B cell (primary cell): ENCODE data around the gene SLCO3A1. TPM values are rescaled to one million over a fixed set of nuclear protein-coding genes. Genes with fewer than 3 reads are reported as not detected.

Experiments
- ATAC-seq: fragments of 200-7000 bp; cut with Tn5 transposase; one replicate; pipeline ENCODE4 v1.10.0; 2021; ENCODE audit warnings: low read depth, mild to moderate bottlenecking, moderate number of reproducible peaks, moderate library complexity
- CTCF ChIA-PET: fragments of 350-600 bp; sonication (Branson Sonifier 250); formaldehyde crosslinking; loops from one replicate; lab custom pipeline; 2021; ENCODE audit warnings: antibody characterized with exemption, inconsistent platforms; lab: Charles Lee
- POLR2A ChIA-PET: fragments of 350-600 bp; sonication (Branson Sonifier 250); formaldehyde crosslinking; loops from one replicate; lab custom pipeline; 2021; ENCODE audit warnings: antibody characterized with exemption; lab: Charles Lee
- DNase-seq: peaks from one replicate; pipeline ENCODE4 v3.0.0; 2013
- H2AFZ ChIP-seq: 2 replicates; pipeline ENCODE4 v1.6.1; 2012; ENCODE audit warnings: mild to moderate bottlenecking, low read depth, low read length; ENCODE audit not compliant: insufficient read depth, poor library complexity, severe bottlenecking
- H3K27ac ChIP-seq, 2 donors: 1 replicate in 1 of 2; 2 replicates in 1 of 2; pipeline ENCODE4 v1.5.1; 2012 to 2013; ENCODE audit warnings: low read length in 2 of 2, mild to moderate bottlenecking in 2 of 2, moderate library complexity in 1 of 2
- H3K27me3 ChIP-seq, 4 experiments: fragments of 200-600 bp in 1 of 4; sonication (generic) in 1 of 4; replicated peaks in 1 of 4; 1 replicate in 2 of 4; 2 replicates in 2 of 4; pipeline versions ENCODE4 v1.6.1 to v1.7.0; 2013 to 2016; ENCODE audit warnings: low read length in 3 of 4, mild to moderate bottlenecking in 2 of 4, mixed read lengths in 1 of 4, moderate library complexity in 1 of 4; ENCODE audit not compliant: insufficient read depth in 4 of 4, control insufficient read depth in 3 of 4; ENCODE audit errors: control extremely low read depth in 1 of 4
- H3K36me3 ChIP-seq, 2 experiments: replicated peaks in 1 of 2; 1 replicate in 1 of 2; 2 replicates in 1 of 2; pipeline versions ENCODE4 v1.6.1 to v1.7.1; 2013; ENCODE audit warnings: low read length in 1 of 2; ENCODE audit not compliant: insufficient read depth in 2 of 2, control insufficient read depth in 1 of 2; ENCODE audit errors: control extremely low read depth in 1 of 2, extremely low read depth in 1 of 2
- H3K4me1 ChIP-seq, 2 donors: fragments of 200-600 bp in 1 of 2; sonication (generic) in 1 of 2; 1 replicate in 1 of 2; 2 replicates in 1 of 2; pipeline versions ENCODE4 v1.5.1 to v1.6.1; 2013 to 2017; ENCODE audit warnings: low read length in 2 of 2; ENCODE audit not compliant: control insufficient read depth in 2 of 2, insufficient read depth in 2 of 2
- H3K4me2 ChIP-seq: replicated peaks from 2 replicates; pipeline ENCODE3; 2012; ENCODE audit warnings: mild to moderate bottlenecking, low read depth, low read length; ENCODE audit not compliant: poor library complexity, severe bottlenecking
- H3K4me3 ChIP-seq, 5 experiments: fragments of 200-600 bp in 1 of 5; sonication (generic) in 1 of 5; 1 replicate in 3 of 5; 2 replicates in 2 of 5; pipeline versions ENCODE4 v1.5.1 to v1.7.0; 2011 to 2016; ENCODE audit warnings: low read length in 4 of 5, mild to moderate bottlenecking in 4 of 5, low read depth in 2 of 5, control low read depth in 1 of 5, moderate library complexity in 1 of 5; ENCODE audit not compliant: insufficient read depth in 1 of 5; ENCODE audit errors: control extremely low read depth in 1 of 5, extremely low read depth in 1 of 5
- H3K79me2 ChIP-seq: fragments of 200-600 bp; sonication (generic); one replicate; pipeline ENCODE4 v1.6.0; 2016; ENCODE audit warnings: low read length; ENCODE audit not compliant: control insufficient read depth, insufficient read depth
- H3K9ac ChIP-seq: fragments of 200-600 bp; sonication (generic); 2 replicates; pipeline ENCODE4 v1.6.1; 2017; ENCODE audit warnings: mild to moderate bottlenecking, low read length, moderate library complexity
- H3K9me3 ChIP-seq, 3 donors: one replicate each; pipeline versions ENCODE4 v1.6.1 to v1.7.1; 2013; ENCODE audit warnings: low read length in 2 of 3; ENCODE audit not compliant: control insufficient read depth in 2 of 3, insufficient read depth in 1 of 3; ENCODE audit errors: control extremely low read depth in 1 of 3
- H4K20me1 ChIP-seq: 2 replicates; pipeline ENCODE4 v1.6.0; 2012; ENCODE audit warnings: mild to moderate bottlenecking, low read length; ENCODE audit not compliant: insufficient read depth, control insufficient read depth, poor library complexity, severe bottlenecking
- H3K27ac Mint-ChIP-seq: one replicate; pipeline ENCODE4 v1.8.0; 2021; ENCODE audit warnings: mixed read lengths
- H3K27me3 Mint-ChIP-seq: one replicate; pipeline ENCODE4 v1.8.0; 2021; ENCODE audit warnings: mixed read lengths
- H3K4me1 Mint-ChIP-seq: one replicate; pipeline ENCODE4 v1.8.0; 2021; ENCODE audit warnings: mixed read lengths
- H3K4me3 Mint-ChIP-seq: one replicate; pipeline ENCODE4 v1.8.0; 2021; ENCODE audit warnings: mixed read lengths
- H3K9me3 Mint-ChIP-seq: one replicate; pipeline ENCODE4 v1.8.0; 2022; ENCODE audit warnings: mixed read lengths; ENCODE audit not compliant: insufficient read depth
- CTCF ChIP-seq: fragments of 200-600 bp; IDR thresholded peaks from one replicate; pipeline ENCODE4 v1.8.0; 2022; ENCODE audit warnings: antibody characterized with exemption, mild to moderate bottlenecking
- EZH2 ChIP-seq: IDR thresholded peaks from 2 replicates; pipeline ENCODE4 v1.6.1; 2012; ENCODE audit warnings: borderline replicate concordance, low read depth, mild to moderate bottlenecking, moderate library complexity, low read length; ENCODE audit not compliant: insufficient read depth, poor library complexity, severe bottlenecking
- WGBS: methylation state at CpG from one replicate; pipeline ENCODE4 v1.1.5; 2013; ENCODE audit warnings: missing lambda C conversion rate; ENCODE audit not compliant: insufficient coverage; 5-methylcytosine and 5-hydroxymethylcytosine counted together
- intact Hi-C: fragments of 100-400 bp; cut with micrococcal nuclease; formaldehyde crosslinking; loops from one replicate; pipeline ENCODE4 v1.10.0; 2022
- polyA plus RNA-seq: library from polyadenylated mRNA; depleted of rRNA; stranded (reverse); fragments of >200 nt; gene quantifications from 2 replicates; pipeline ENCODE4 v1.2.3, GENCODE V29; 2012
- total RNA-seq, 2 donors: library from RNA; stranded (reverse); fragments of 120-200 nt in 1 of 2; gene quantifications; 1 replicate in 1 of 2; 2 replicates in 1 of 2; pipeline versions ENCODE4 v1.2.3 to v1.2.4, GENCODE V29; 2013 to 2022

Gene SLCO3A1
- total and polyA plus RNA-seq, 2 donors (not counting 1 experiment from before 2014, with no cell fraction given), result 0.99 to 2.3 TPM

- no peak overlapping the region for H3K27ac Mint-ChIP-seq
- DNase-seq, result peak; percentile 9
- POLR2A ChIA-PET, result no interaction called here
Measured at GRCh38 chr15:91849749-91850161, 3.8 kb upstream of the SLCO3A1 start.

More at GRCh38 chr15:91849749-91850161, 3.8 kb upstream of the SLCO3A1 start:
- peaks cover 0 to 11% (median 0%) of the 10 kb centered on the region in 3 donors for H3K9me3 ChIP-seq
- no peak overlapping the region for H3K4me2 ChIP-seq
- no peak for ATAC-seq
- no peaks in the 10 kb centered on the region for H3K79me2 ChIP-seq
- no peaks in the 10 kb centered on the region for H3K9me3 Mint-ChIP-seq
- no peak overlapping the region for H3K27ac ChIP-seq
- H3K4me1 ChIP-seq, result peaks cover 11 to 16% of the 10 kb centered on the region in 2 donors
- no CpG with 5 or more reads among the region's 7 CpGs for WGBS
- no peak overlapping the region for H3K9ac ChIP-seq
- TF ChIP-seq CTCF, result no peak
- no peak for TF ChIP-seq EZH2
- H3K4me3 Mint-ChIP-seq, result no peak overlapping the region
- no peaks in the 10 kb centered on the region for H3K36me3 ChIP-seq
- H3K4me3 ChIP-seq, result no peak overlapping the region
- H3K27me3 ChIP-seq, result peaks cover 0 to 65% (median 28%) of the 10 kb centered on the region in 4 experiments
- intact Hi-C loops, result no loop called here
- H2AFZ ChIP-seq, result no peak overlapping the region
- H4K20me1 ChIP-seq, result no peaks in the 10 kb centered on the region
- peaks cover 57% of the 10 kb centered on the region for H3K27me3 Mint-ChIP-seq
- CTCF ChIA-PET, result no interaction called here
- H3K4me1 Mint-ChIP-seq, result peaks cover 16% of the 10 kb centered on the region
